COLO829 (cell line): ENCODE measurements around the gene TIGD3.

ENCODE experiments used
- DNase-seq: peaks from one replicate; pipeline ENCODE4 v3.0.0; 2012; ENCODE audit warnings: low spot score

TIGD3 gene

DNA sequence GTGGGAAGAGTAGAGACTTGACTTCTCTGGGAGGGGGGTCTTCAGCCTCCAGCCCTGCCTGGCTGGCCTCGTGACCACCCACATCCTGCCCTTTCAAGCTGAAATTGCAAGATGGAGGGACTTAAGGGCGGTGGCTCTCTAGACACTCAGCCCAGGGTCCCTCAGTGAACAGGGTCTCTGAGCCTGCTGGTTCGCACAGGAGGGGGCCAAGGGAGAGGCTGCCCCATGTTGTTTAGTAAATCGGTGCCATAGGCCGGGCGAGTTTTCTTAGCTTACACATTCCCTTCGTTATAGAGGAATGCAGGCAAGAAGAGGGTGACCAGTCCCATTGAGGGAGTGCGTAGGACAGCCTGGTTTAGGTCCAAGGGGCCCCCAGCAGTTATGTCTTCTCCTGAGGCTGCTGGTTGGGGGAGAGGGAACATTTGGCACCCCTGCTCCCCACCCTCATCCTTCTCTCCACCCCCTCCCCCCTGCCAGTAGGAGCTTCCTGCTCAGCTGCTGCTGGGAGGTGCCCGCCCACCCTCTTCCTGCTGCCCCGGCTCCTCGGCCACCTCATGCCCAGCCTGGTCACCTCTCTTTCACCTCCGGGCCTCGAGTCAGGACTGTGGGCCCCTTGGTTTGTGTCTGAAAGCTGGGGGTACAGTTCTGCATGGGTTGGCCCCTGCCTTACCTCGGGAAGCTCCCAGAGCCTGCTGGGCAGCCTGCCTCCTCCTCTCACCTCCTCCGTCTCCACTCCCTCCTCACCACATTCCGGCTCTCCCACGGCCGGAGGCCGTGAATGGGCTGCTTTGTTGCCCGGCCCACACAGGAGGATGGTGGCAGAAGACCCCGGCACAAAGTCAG is 35.8 kb downstream of the TIGD3 start:
- peak; percentile 81 for DNase-seq

DNA sequence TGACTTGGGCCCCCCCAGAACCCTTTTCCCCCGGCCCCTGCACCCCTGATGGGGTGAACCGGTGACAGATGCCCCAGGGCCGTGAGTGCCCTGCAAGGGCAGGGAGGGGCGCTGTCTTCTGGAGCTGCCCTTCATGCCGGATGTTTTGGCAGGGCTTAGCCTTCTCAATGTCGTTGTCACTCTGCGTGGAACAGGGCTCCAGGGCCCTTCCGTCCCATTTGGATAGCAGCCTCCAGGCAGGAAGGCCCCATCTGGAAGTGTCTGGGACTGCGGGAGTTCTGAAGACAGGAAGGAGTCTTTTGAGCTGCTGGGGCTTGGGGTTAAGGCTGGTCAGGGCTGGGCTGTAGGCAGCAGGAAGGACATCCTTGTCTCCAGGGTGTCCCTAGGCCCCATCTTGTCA is 36.4 kb downstream of the TIGD3 start:
- DNase-seq = peak; percentile 53

DNA sequence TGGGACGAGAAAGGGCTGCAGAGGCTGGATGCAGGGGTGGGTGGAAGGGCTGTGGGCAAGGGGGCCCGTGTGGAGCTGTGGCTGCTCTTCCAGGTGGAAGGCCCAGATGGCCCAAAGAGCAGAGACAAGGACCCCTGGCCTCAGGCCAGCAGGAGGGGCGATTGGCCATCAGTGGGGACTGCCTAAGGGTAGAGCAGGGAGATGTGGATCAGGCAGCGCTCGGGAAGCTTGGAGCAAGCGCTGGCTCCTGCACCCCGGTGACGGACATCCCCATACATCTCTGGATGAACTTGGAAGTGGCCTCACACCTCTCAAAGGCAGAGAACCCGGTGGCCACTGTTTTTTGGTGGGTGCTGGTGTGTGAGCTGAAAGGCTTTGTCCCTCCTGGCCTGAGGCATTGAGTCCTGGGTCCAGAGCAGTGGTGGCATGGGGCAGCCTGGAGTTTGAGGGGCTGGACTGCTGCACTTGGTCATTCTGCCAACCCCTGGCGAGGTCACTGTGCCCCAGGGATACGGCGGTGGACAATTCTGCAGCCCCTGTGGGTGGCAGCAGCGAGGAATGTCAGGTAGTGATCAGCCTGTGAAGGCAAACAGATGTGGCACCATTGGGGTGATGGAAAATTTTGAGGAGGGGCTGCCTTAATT is 37.8 kb downstream of the TIGD3 start:
- DNase-seq = no peak

DNA sequence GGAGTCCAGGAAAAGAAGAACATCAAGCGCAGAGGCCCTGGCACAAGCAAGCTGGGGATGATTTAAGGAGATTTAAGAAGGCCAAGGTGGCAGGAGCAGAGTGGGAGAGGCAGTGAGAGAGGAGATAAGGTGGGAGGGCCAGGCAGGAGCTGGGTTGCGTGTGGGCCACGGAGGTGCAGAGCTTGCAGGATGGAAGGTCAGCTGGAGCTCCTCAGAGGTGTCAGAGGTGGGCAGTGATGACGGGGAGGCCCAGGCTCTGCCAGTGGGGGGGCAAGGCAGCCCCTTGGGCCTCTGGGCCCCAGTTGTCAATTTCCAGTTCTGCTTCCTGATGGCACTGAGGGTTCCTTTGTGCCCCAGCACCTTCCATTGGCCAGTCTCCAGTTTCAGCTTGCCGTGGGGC is 38.3 kb downstream of the TIGD3 start:
- no peak for DNase-seq

DNA sequence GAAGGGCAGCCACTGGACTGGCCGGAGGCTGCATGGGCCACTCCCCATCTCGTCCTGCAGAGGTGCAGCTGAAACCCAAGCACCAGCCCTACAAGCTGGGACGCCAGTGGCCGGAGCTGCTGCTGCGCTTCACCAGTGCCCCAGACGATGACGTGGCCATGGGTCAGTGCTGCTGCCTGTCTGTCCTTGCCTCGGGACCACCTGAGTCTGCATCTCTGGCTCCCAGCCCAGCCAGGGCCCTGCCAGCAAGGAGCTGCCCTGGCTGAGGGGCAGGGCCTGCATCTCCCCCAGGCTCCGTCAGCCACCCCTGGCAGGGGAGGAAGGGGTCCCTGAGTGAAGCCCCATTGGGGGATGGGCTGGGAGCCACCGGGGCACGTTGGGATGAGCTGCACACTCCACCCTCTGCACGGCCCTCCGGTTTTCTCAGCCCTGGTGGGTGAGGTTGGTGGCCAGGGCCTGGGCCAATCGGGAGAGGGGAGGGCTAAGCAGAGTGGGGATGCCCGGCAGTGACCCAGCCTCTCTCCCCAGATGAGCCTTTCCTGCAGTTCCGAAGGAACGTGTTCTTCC is 39.0 kb downstream of the TIGD3 start:
- DNase-seq = no peak

DNA sequence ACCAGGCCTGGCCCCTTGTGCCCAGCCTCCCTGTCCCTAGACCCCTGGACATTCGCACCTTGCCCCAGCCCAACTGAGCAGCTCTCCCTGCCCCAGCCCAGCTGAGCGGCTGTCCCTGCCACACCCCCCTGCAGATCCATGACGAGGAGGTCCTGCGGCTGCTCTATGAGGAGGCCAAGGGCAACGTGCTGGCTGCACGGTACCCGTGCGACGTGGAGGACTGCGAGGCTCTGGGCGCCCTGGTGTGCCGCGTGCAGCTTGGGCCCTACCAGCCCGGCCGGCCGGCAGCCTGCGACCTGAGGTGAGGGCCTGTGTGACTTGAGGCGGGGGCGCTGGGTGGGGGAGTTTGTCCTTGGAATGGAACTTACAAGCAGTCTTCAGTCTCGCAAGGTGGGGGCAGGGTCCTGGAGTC is 39.6 kb downstream of the TIGD3 start:
- no peak for DNase-seq

DNA sequence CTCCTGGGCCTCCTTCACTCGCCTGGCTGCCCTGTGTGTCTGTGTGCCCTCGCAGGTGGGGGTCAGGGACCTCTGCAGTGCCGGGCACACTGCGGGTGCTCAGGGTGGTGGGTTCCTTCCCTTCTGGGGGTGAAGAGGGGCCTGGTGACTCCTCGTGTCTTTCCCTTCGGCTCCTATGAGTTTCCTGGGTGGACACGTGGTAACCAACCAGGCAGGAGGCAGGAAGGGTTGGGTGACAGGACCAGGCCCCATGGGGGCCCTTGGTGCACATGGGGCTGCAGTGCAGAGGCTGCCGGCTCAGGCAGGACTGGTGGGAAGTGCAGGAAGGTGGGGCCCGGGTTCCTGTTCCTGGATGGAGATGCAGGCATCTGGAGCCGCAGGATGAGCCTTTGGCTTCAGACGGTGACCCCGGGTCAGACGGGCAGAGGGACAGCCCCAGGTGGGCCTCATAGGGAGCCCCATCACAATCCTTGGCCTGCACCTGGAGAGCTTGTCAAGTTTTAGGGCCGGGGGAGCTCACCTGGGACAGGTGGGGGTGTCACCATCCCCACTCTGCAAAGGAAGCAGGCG is 41.5 kb downstream of the TIGD3 start:
- no peak for DNase-seq

DNA sequence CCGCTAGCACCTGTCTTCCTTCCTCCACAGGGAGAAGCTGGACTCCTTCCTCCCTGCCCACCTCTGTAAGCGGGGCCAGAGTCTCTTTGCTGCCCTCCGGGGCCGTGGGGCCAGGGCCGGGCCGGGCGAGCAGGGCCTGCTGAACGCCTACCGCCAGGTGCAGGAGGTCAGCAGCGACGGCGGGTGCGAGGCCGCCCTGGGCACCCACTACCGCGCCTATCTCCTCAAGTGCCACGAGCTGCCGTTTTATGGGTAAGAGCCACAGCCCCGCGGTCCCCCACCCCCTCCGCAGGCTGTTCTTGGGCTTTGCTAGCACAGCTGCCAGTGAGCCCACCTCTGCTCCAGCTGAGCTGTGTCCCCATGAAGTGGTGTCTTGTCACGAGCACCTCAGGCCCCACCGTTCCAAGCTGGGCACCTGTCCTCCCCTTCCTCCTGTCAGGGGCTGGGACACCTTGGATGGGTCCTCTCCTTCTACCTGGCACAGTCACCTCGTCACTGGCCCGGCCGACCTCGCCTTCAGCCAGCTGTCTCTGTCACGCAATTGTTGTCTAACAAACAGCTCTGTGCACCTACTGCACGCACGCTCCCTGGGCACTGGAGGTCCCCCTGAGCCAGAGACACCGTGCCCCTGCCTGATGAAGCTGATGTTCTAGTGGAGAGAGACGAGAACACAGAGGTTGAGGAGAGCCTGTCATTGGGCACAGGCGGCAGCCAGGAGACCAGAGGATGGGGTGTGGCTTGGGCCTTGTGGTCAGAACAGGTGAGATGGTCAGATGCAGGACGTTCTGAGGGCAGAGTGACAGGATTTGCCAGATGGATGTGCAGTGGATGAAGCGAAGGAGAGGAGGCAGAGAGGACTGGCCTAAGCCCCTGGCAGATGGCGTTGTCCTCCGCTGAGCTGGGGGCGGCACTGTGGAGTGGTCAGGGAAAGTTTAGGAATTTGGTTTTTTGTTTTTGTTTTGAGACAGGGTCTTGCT is 42.5 kb downstream of the TIGD3 start:
- no peak for DNase-seq

DNA sequence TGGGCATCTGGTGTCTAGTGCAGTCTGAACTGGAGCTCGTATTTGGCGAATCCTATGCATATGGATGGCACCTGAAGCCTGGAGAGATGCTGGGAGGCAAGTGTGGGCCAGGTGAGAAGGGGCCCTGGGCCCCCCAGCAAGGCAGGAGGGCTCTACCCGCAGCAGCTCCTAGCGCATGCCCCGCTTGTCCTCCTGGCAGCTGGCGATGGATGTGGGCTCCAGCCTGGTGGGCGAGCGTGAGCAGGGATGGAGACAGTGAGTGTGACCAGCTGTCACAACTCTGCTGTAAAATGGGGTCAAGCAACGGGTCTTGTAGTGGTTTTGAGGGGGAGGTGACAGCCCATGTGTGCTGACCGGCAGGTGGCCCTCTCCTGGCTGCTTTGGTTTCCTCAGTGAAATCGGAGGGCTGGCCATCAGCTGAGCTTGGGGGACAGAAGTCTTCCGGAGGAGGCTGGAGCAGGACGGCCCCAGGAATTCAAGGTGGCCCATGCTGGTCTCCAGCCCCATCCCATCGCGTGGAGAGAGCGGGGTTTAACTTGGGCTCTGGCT is 43.9 kb downstream of the TIGD3 start:
- no peak for DNase-seq

DNA sequence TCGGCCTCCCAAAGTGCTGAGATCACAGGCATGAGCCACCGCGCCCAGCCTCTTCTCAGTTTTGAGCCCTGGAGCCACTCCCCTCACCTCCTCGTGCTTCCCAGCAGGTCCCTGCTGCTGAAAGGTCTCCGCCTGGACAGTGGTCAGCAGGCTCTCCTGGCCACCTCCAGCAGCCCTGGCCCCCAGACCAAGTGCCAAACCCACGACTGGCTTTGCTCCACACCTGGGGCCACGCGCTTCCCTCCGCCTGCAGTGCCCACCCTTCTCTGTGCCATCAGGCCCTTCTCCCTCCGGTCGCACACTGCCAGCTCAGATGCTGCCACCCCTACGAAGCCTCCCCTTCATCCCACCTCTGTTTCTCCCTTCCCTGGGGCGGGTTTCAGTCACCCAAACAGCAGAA is 44.7 kb downstream of the TIGD3 start:
- no peak for DNase-seq

DNA sequence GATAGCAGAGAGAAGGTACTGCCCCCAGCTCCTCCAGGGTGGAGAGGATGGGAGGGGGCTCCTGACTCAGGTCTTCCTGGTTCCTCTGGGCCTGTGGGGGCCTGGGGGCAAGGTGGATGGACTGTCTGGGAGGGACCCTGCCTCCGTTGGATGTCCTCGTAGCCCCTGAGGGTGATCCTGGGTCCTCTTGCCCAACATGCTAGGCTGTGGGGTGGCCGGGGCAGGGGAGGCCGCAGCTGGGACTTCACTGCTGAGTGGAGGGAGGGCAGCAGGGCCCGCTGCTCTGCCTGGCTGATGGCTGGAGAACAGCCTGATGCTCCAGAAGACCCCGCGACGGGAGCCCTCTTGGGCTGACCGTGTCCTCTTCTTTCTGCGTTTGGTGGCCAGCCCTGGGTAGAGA is 45.3 kb downstream of the TIGD3 start:
- DNase-seq = no peak

DNA sequence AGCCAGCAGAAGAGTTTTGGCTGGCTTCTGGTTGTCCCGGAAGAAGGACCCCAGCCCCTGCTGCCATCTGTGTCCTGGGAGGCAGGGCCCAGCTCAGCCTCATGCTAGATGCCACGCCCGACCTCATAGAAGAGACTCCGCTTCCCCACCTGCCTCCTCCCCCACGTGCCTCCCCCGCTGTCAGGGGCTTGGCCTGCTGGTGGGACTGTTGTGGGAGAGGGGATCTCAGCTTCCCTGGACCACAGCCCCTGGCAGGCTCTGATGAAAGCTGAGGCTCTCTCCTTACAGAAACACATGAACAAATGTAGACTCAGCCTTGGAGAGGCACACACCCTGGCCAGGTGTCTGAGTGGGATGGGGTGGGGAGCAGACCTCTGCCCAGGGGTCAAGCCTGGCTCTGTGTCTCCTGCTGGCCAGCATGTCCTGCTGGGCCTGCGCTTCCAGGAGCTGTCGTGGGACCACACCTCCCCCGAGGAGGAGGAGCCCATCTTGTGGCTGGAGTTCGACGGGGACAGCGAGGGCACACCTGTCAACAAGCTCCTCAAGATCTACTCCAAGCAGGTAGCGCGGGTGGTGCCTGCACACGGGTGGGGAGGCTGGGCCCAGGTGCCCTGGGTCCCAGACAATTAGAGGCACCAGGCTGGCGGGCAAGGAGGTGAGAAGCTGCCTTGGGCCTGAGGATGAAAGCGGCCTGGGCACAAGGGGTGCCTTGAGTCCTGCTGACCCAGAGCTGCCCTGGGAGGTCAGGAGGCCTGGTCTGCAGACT is 45.9 kb downstream of the TIGD3 start:
- DNase-seq = no peak

DNA sequence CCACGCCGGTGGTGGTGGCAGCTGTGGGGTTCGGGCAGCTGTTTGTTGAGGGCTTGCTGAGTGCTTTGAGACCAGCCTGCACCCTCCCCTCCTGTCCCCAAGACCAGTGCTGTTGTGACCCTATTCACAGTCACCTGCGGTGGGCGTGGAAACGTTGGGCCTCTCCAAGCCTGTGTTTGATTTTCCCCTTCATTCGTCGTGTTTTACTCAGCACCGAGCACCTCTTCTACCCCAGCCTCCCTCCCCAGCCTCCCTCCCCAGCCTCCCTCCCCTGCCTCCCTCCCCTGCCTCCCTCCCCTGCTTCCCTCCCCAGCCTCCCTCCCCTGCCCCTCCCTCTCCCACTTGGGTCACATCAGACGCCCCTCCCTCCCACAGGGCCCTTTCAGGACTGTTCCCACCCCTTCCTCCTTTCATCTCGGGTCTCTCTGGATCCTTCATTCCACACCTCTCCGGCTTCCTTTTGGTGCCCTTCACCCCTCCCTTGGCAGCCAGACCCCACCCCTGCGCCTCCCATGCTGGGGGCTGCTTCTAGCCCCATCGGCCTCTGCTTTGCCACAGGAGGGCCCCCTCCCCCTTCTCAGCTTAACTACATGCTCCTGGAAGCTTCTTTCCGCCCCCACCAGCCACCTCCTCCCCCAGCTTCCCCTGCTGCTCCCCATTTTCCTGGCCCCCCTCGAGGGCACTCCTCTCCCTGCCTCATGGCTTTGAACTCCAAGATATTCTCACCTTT is 46.7 kb downstream of the TIGD3 start:
- DNase-seq = no peak

DNA sequence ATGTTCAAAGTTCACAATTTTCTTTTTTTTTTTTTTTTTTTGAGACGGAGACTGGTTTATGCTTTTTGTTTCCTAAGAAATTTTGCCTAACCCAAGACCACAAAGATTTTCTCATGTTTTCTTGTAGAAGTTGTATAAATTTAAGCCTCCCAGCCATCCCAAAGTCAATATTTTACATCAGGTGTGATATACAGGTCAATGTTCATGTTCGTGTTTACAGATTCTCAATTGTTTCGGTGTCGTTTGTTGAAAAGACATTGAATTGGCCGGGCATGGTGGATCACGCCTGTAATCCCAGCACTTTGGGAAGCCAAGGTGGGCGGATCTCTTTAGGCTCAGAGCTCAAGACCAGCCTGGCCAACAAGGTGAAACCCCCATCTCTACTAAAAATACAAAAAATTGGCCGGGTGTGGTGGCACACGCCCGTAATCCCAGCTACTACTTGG is 47.3 kb downstream of the TIGD3 start:
- DNase-seq = no peak

DNA sequence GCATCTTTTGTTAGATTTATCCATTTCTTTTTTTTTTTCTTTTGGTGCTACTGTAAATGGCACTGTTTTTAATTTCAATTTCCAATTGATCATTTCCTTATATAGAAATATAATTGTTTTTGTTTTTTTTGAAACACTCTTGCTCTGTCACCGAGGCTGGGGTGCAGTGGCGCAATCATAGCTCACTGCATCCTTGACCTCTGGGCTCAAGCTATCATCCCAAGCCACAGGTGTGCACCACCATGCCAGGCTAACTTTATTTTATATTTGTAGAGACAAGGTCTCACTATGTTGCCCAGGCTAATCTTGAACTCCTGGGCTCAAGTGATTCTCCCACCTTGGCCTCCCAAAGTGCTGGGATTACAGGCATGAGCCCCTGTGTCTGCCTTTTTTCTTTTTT is 48.2 kb downstream of the TIGD3 start:
- DNase-seq = no peak

DNA sequence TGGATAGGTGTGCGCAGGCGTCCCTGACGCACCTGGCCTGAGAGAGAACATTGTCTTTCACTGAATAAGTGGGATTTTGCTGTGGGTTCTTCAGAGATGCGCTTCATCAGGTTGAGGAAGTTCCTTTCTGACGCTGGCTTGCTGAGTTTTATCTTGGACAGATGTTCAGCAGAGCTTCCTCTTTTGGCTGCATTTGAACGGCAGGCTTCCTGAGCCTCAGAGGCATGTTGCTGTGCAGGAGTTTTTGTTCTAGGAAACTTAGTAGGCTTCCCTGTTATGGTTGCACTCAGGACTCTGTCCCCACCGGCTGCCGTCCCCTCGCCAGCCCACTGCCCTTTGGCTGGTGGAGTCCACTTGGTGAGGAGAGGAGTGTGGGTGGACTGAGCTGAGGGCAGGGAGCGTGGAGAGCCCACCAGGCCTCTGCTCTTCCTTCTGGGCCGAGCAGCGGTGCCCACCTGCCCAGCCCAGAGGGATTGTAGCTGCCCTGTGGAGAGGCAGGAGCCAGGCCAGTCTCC is 49.1 kb downstream of the TIGD3 start:
- no peak for DNase-seq

DNA sequence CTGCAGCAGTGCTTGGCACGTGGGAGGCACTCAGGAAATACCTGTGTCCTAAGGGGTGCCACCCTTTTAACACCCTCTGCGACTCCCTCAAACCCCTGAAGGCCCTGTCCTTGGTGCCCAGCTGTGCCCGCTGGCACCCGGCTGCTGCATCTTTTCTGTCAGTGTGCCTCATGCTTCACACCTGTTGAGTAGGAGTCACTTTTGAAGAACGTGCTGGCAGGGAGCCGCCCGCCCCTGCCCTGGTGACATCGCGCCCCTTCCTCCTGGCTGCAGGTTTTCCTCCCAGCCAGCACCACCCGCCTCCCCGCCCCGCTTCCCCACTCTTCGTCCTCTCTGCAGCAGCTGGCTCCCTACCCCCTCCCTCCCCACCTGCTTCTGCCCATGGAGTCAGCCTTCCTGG is 49.7 kb downstream of the TIGD3 start:
- no peak for DNase-seq

DNA sequence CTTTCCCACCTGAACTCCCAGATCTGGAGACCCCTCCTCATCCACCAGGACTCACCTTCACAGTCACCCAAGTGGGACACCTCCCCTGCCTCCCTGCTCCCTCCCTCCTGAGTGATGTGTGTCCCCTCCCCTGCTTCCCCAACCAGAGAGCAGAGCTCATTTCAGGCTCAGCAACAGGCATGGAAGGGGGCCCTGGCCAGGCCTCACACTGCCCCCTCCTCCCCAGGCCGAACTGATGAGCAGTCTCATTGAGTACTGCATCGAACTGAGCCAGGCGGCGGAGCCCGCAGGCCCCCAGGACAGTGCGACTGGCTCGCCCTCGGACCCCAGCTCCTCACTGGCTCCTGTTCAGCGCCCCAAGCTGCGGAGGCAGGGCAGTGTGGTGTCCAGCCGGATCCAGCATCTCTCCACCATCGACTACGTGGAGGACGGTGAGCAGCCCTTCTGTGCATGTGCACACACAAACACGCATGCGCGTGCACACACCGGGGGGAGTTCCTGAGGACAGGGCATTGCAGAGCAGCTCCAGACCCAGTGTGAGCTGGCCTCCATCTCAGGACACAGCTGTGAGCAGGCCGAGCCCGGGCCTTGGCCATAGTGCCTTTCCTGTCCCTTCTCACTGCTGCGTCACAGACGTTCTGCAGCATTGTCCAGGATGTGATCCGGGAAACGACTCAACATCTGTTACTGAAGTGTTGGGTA is 50.2 kb downstream of the TIGD3 start:
- no peak for DNase-seq
